Endothelial cell of umbilical vein (primary cell): ENCODE results near the gene GPR4. TPM values are rescaled to one million over a fixed set of nuclear protein-coding genes. Genes with fewer than 3 reads are reported as not detected.
"Not testable (repeated sequence)": the region's sequence is repeated elsewhere in the genome, so short reads cannot be mapped to it uniquely, and the experiment has no call there.

Experiments
- BruUV-seq: library from RNA; stranded (reverse); fragments of 400-500 nt; replicated peaks from 2 replicates; lab custom pipeline; 2021; lab: Mats Ljungman, UMichigan
- CTCF ChIA-PET: fragments of 300-600, 350-600 bp; sonication (Branson Sonifier 250); formaldehyde crosslinking; loops from one replicate; lab custom pipeline; 2021; ENCODE audit warnings: antibody characterized with exemption, inconsistent platforms; lab: Charles Lee
- POLR2A ChIA-PET: fragments of 300-600, 350-600 bp; sonication (Branson Sonifier 250); formaldehyde crosslinking; loops from one replicate; lab custom pipeline; 2021; ENCODE audit warnings: antibody characterized with exemption, inconsistent platforms; lab: Charles Lee
- DNase-seq: peaks from one replicate; pipeline ENCODE4 v3.0.0-alpha.2; 2011; ENCODE audit warnings: low read depth, low spot score
- FAIRE-seq: peaks from 2 replicates; lab custom pipeline; 2011; peaks lifted over from hg19 to GRCh38; lab: Jason Lieb, UNC
- H2AFZ ChIP-seq: 2 replicates; pipeline ENCODE4 v1.6.0; 2012; ENCODE audit warnings: low read depth, low read length, control low read depth, inconsistent platforms
- H3K27ac ChIP-seq: 2 replicates; pipeline ENCODE4 v1.5.1; 2011; ENCODE audit warnings: low read depth, mild to moderate bottlenecking, control low read depth, low read length, moderate library complexity; ENCODE audit not compliant: insufficient read depth
- H3K27me3 ChIP-seq, 2 experiments: 2 replicates each; pipeline versions ENCODE4 v1.6.0 to v1.6.1; 2011; ENCODE audit warnings: low read length in 2 of 2, mixed read lengths in 1 of 2; ENCODE audit not compliant: control insufficient read depth in 2 of 2, insufficient read depth in 2 of 2
- H3K36me3 ChIP-seq, 2 experiments: 2 replicates in 1 of 2; 3 replicates in 1 of 2; pipeline ENCODE4 v1.5.1; 2011; ENCODE audit warnings: low read length in 2 of 2, mild to moderate bottlenecking in 1 of 2, moderate library complexity in 1 of 2; ENCODE audit not compliant: control insufficient read depth in 2 of 2, insufficient read depth in 2 of 2; ENCODE audit errors: extremely low read depth in 1 of 2
- H3K4me1 ChIP-seq: 3 replicates; pipeline ENCODE4 v1.5.1; 2011; ENCODE audit warnings: mild to moderate bottlenecking, low read length; ENCODE audit not compliant: control insufficient read depth, insufficient read depth; ENCODE audit errors: extremely low read depth
- H3K4me2 ChIP-seq: 2 replicates; pipeline ENCODE4 v1.6.1; 2011; ENCODE audit warnings: low read length, control low read depth, mixed read lengths; ENCODE audit not compliant: insufficient read depth
- H3K4me3 ChIP-seq, 3 experiments: fragments of 200-600 bp in 1 of 3; sonication (generic), shearing (Covaris generic) in 1 of 3; replicated peaks in 1 of 3; 2 replicates each; pipeline ENCODE4 v1.5.1; 2011 to 2016; ENCODE audit warnings: control low read depth in 3 of 3, low read length in 3 of 3, mild to moderate bottlenecking in 2 of 3, inconsistent platforms in 1 of 3, low read depth in 1 of 3, moderate library complexity in 1 of 3; ENCODE audit not compliant: insufficient read depth in 1 of 3
- H3K79me2 ChIP-seq: 2 replicates; pipeline ENCODE4 v1.6.0; 2012; ENCODE audit warnings: low read length, inconsistent platforms; ENCODE audit not compliant: control insufficient read depth, insufficient read depth
- H3K9ac ChIP-seq: replicated peaks from 2 replicates; pipeline ENCODE3; 2011; ENCODE audit warnings: low read length, control low read depth; ENCODE audit not compliant: insufficient read depth; ENCODE audit errors: extremely low read depth
- H3K9me1 ChIP-seq: replicated peaks from 3 replicates; pipeline ENCODE4 v1.6.0; 2011; ENCODE audit warnings: mild to moderate bottlenecking, low read length; ENCODE audit not compliant: control insufficient read depth, insufficient read depth; ENCODE audit errors: extremely low read depth
- H3K9me3 ChIP-seq: replicated peaks from 2 replicates; pipeline ENCODE4 v1.5.1; 2012; ENCODE audit warnings: low read length, inconsistent platforms; ENCODE audit not compliant: control insufficient read depth, insufficient read depth
- H4K20me1 ChIP-seq: replicated peaks from 2 replicates; pipeline ENCODE3; 2011; ENCODE audit warnings: mild to moderate bottlenecking, low read length; ENCODE audit not compliant: control insufficient read depth, insufficient read depth; ENCODE audit errors: extremely low read depth
- FOS ChIP-seq: IDR thresholded peaks from 2 replicates; pipeline ENCODE4 v1.6.1; 2011; ENCODE audit warnings: mild to moderate bottlenecking, low read length, moderate library complexity, borderline replicate concordance; ENCODE audit not compliant: insufficient read depth
- GATA2 ChIP-seq: IDR thresholded peaks from 2 replicates; pipeline ENCODE4 v1.7.0; 2011; ENCODE audit warnings: low read depth, mild to moderate bottlenecking, moderate library complexity, mixed read lengths, low read length; ENCODE audit not compliant: insufficient read length, insufficient read depth
- JUN ChIP-seq: IDR thresholded peaks from 2 replicates; pipeline ENCODE4 v1.6.1; 2011; ENCODE audit warnings: borderline replicate concordance, low read depth; ENCODE audit not compliant: insufficient read length, insufficient read depth
- POLR2A ChIP-seq: IDR thresholded peaks from 2 replicates; pipeline ENCODE4 v1.6.1; 2012; ENCODE audit warnings: low read depth, mild to moderate bottlenecking, control low read depth, low read length
- POLR2AphosphoS5 ChIP-seq: IDR thresholded peaks from 2 replicates; pipeline ENCODE4 v1.6.1; 2012; ENCODE audit warnings: low read depth, mild to moderate bottlenecking, control low read depth, low read length, moderate library complexity; ENCODE audit not compliant: insufficient read depth
- dilution Hi-C: fragments of 300-500 bp; cut with MboI; formaldehyde crosslinking; loops from one replicate; pipeline ENCODE4 v1.15.0; 2019; ENCODE audit warnings: low sequenced_read_pairs; ENCODE audit not compliant: extremely low pct_ligation_motif_present
- intact Hi-C: fragments of 100-400 bp; cut with micrococcal nuclease; formaldehyde crosslinking; loops from one replicate; pipeline ENCODE4 v1.10.0; 2022
- polyA plus RNA-seq, 4 experiments: library from polyadenylated mRNA; depleted of rRNA in 3 of 4; stranded (reverse) in 3 of 4; unstranded in 1 of 4; fragments of >200 nt; gene quantifications; 2 replicates each; pipeline versions ENCODE4 v1.2.1 to v1.2.3, GENCODE V29; 2011 to 2012; ENCODE audit warnings: missing spikeins in 1 of 4
- total RNA-seq: library from RNA; stranded (reverse); gene quantifications from 2 replicates; pipeline ENCODE4 v1.2.3, GENCODE V29; 2021
- TF ChIP-seq, protein P1 (sequence below), 2 donors: IDR thresholded peaks; 1 replicate in 1 of 2; 2 replicates in 1 of 2; pipeline ENCODE4 v1.5.1; 2011; ENCODE audit warnings: low read length in 2 of 2, mild to moderate bottlenecking in 2 of 2, moderate library complexity in 2 of 2, control low read depth in 1 of 2, inconsistent platforms in 1 of 2, low read depth in 1 of 2; ENCODE audit not compliant: insufficient read depth in 1 of 2; ENCODE audit errors: extremely low read depth in 1 of 2
- TF ChIP-seq, protein P2 (sequence below): IDR thresholded peaks from 2 replicates; pipeline ENCODE4 v1.6.1; 2011; ENCODE audit not compliant: insufficient read depth, insufficient read length

The GPR4 gene
- total and polyA plus RNA-seq, 2 donors (not counting 3 experiments of a cell fraction or from before 2014, with no cell fraction given), result 17.9 to 26.7 TPM

DNA sequence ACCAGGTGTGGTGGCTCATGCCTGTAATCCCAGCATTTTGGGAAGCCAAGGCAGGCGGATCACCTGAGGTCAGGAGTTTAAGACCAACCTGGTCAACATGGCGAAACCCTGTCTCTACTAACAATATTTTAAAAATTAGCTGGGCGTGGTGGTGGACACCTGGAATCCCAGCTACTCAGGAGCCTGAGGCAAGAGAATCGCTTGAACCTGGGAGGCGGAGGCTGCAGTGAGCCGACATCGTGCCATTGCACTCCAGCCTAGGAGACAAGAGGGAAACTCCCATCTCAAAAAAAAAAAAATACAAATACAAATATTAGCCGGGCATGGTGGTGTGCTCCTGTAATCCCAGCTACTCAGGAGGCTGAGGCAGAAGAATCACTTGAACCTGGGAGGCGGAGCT is 13.0 kb upstream of the GPR4 start:
- DNase-seq, dilution Hi-C loops, H3K27me3 ChIP-seq, H3K4me2 ChIP-seq, BruUV-seq, H3K9ac ChIP-seq, H3K27ac ChIP-seq, H3K9me1 ChIP-seq, FAIRE-seq, H2AFZ ChIP-seq, H3K79me2 ChIP-seq, H4K20me1 ChIP-seq, H3K9me3 ChIP-seq, H3K4me3 ChIP-seq: not testable (repeated sequence)
- Histone ChIP-seq H3K4me1 (peaks cover 17% of the 10 kb centered on the region), H3K36me3 (peaks cover 0 to 11% of the 10 kb centered on the region in 2 experiments)
- ChIA-PET CTCF (interaction anchor here (1.0 to 5.3 kb wide), 3 partner anchors 16 to 26 kb away, joined by 3 to 91 read pairs (median 12); partner anchors contain the start of gene EML2), POLR2A (interaction anchor here (1.8 kb wide), 1 partner anchor 15 kb away, joined by 6 read pairs; no protein-coding TSS in a partner anchor)
- intact Hi-C loops, result loop anchor here (1.0 kb wide), 1 partner anchor 24 kb away; the partner anchor contains the start of gene EML2

DNA sequence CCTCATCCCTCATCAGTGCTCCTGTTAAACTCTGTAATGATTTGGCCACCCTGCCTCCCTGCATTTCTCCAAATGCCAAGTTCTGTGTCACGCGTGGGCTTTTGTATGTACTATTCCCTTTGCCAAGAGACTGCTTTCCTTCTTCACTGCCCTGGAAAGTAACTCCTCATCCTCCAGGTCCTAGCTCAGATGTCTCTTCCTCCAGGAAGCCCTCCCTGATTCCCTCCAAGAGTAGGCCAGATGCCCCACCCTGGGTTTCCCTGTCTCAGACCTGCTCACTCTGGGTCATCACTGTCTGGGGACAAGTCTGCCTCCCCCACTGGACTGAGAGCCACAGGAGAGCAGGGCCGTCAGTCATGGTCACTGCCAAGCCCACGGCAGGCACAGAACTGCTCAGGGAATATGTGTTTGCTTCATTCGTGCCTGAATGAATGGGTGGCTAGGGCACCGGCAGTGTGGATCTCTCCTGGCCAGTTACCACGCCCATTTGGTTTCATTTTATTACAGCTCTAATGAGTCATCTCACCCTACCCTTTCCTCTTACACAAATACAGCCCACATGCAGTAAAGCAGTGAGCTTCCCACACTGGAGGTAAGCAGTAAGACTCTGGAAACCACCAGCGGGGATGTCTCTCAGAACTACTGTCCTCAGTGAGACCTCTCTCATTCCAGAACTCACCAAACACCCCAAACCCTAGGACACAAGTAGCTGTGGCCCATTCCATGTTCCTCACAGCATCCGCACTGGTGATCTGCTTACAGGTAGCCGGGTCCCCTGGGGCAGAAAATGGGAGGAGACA is 12.1 kb upstream of the GPR4 start:
- intact Hi-C loops, result loop anchor here (1.0 kb wide), 2 partner anchors 18 to 30 kb away; no protein-coding TSS in a partner anchor
- Histone ChIP-seq H3K4me1 (peaks cover 17% of the 10 kb centered on the region), H2AFZ (peak overlapping the region; percentile 18), H3K9me1 (no peaks in the 10 kb centered on the region), H4K20me1 (no peaks in the 10 kb centered on the region), H3K36me3 (peaks cover 0 to 8% of the 10 kb centered on the region in 2 experiments), H3K9ac (peak overlapping the region; percentile 0), H3K4me3 (no peak overlapping the region), H3K79me2 (no peaks in the 10 kb centered on the region), H3K4me2 (peak overlapping the region; percentile 16), H3K27ac (peak overlapping the region; percentile 59), H3K9me3 (no peaks in the 10 kb centered on the region), H3K27me3 (no peaks in the 10 kb centered on the region)
- peak; percentile 79 for TF ChIP-seq JUN
- TF ChIP-seq, protein P1, sequence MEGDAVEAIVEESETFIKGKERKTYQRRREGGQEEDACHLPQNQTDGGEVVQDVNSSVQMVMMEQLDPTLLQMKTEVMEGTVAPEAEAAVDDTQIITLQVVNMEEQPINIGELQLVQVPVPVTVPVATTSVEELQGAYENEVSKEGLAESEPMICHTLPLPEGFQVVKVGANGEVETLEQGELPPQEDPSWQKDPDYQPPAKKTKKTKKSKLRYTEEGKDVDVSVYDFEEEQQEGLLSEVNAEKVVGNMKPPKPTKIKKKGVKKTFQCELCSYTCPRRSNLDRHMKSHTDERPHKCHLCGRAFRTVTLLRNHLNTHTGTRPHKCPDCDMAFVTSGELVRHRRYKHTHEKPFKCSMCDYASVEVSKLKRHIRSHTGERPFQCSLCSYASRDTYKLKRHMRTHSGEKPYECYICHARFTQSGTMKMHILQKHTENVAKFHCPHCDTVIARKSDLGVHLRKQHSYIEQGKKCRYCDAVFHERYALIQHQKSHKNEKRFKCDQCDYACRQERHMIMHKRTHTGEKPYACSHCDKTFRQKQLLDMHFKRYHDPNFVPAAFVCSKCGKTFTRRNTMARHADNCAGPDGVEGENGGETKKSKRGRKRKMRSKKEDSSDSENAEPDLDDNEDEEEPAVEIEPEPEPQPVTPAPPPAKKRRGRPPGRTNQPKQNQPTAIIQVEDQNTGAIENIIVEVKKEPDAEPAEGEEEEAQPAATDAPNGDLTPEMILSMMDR (IDR thresholded peaks at IDR 0.05; ENCODE audit: extremely low read depth in 1 of 2, insufficient read depth in 1 of 2, low read depth in 1 of 2, low read length in 2 of 2), result no peak
- peak; percentile 80 for TF ChIP-seq FOS
- no peak for TF ChIP-seq GATA2
- TF ChIP-seq POLR2AphosphoS5, result peak; percentile 31
- TF ChIP-seq, protein P2, sequence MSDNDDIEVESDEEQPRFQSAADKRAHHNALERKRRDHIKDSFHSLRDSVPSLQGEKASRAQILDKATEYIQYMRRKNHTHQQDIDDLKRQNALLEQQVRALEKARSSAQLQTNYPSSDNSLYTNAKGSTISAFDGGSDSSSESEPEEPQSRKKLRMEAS, result no peak
- peak; percentile 66 for TF ChIP-seq POLR2A
- FAIRE-seq, result peak; percentile 97
- CTCF ChIA-PET, result interaction anchor here (0.5 to 5.3 kb wide), 7 partner anchors 10 to 27 kb away, joined by 3 to 91 read pairs (median 4); partner anchors contain the start of gene EML2
- dilution Hi-C loops, result no loop called here
- POLR2A ChIA-PET, result no interaction called here
- peak; percentile 86 for DNase-seq
- no TSS peak for BruUV-seq
